ENCODE results near the gene JAK2.

- TF ChIP-seq CTCF (IDR thresholded peaks at IDR 0.05): peak; percentile 30 to 68 (median 52)
- no peak for TF ChIP-seq POLR2A (IDR thresholded peaks at IDR 0.05)
These were observed 2.9 kb downstream of the JAK2 start for GRCh38 chr9:4987961-4988421.
